GM18508 (cell line): ENCODE measurements around the gene GPA33.
"Not testable (repeated sequence)": the region's sequence is repeated elsewhere in the genome, so short reads cannot be mapped to it uniquely, and the experiment has no call there.

Experiments
- ATAC-seq: cut with Tn5 transposase; IDR thresholded peaks from one replicate; pipeline ENCODE4 v1.9.1; 2021; ENCODE audit warnings: moderate number of reproducible peaks; ENCODE audit not compliant: insufficient read depth, unreplicated experiment

Gene GPA33

GRCh38 chr1:167060141-167061072 is 29.8 kb downstream of the GPA33 start:
- no peak for ATAC-seq

GRCh38 chr1:167059809-167060107 is 30.4 kb downstream of the GPA33 start:
- ATAC-seq: no peak

- ATAC-seq: no peak
Observed at GRCh38 chr1:167059045-167059808, 30.9 kb downstream of the GPA33 start.

GRCh38 chr1:167057241-167057688 is 32.9 kb downstream of the GPA33 start:
- ATAC-seq: peak; percentile 56

GRCh38 chr1:167056529-167057231 is 33.5 kb downstream of the GPA33 start:
- ATAC-seq: no peak

GRCh38 chr1:167054946-167055630 is 35.1 kb downstream of the GPA33 start:
- ATAC-seq: no peak

- ATAC-seq: no peak
Observed at GRCh38 chr1:167054531-167054930, 35.6 kb downstream of the GPA33 start.

GRCh38 chr1:167052389-167052788 is 37.8 kb downstream of the GPA33 start:
- no peak for ATAC-seq

GRCh38 chr1:167051907-167052306 is 38.3 kb downstream of the GPA33 start:
- no peak for ATAC-seq

GRCh38 chr1:167043752-167044488 is 46.3 kb downstream of the GPA33 start:
- peak; percentile 89 for ATAC-seq

GRCh38 chr1:167033646-167034045 is 56.5 kb downstream of the GPA33 start:
- ATAC-seq: no peak

- ATAC-seq: not testable (repeated sequence)
Observed at GRCh38 chr1:167029553-167029952, 60.6 kb downstream of the GPA33 start.

- peak; percentile 92 for ATAC-seq
Observed at GRCh38 chr1:167022384-167022783, 67.8 kb downstream of the GPA33 start.

GRCh38 chr1:167016100-167016750 is 74.0 kb downstream of the GPA33 start:
- no peak for ATAC-seq

GRCh38 chr1:167013108-167013929 is 76.9 kb downstream of the GPA33 start:
- ATAC-seq: no peak

- no peak for ATAC-seq
Observed at GRCh38 chr1:167012570-167012969, 77.6 kb downstream of the GPA33 start.

- no peak for ATAC-seq
Observed at GRCh38 chr1:167011560-167012191, 78.5 kb downstream of the GPA33 start.

GRCh38 chr1:167003711-167004110 is 86.5 kb downstream of the GPA33 start:
- no peak for ATAC-seq
